Spleen (tissue), 11 donors: ENCODE results near the gene CARMIL3. TPM values are rescaled to one million over a fixed set of nuclear protein-coding genes. Genes with fewer than 3 reads are reported as not detected.
A peak's percentile ranks its signal among the peaks of the same experiment; 100 is the strongest.

Experiments
- DNase-seq: peaks from one replicate; pipeline ENCODE4 v3.0.0-alpha.2; 2020
- H3K27ac ChIP-seq, 8 donors: fragments of 200-600 bp; sonication (generic) in 7 of 8; 1 replicate in 4 of 8; 2 replicates in 4 of 8; pipeline versions ENCODE4 v1.5.0 to v1.8.0; 2016 to 2021; ENCODE audit warnings: inconsistent platforms in 4 of 8, mild to moderate bottlenecking in 4 of 8, moderate library complexity in 1 of 8
- H3K27me3 ChIP-seq, 7 donors: fragments of 200-600 bp; sonication (generic) in 6 of 7; replicated peaks in 1 of 7; 1 replicate in 4 of 7; 2 replicates in 3 of 7; pipeline versions ENCODE4 v1.5.0 to v1.8.0; 2016 to 2021; ENCODE audit warnings: inconsistent platforms in 3 of 7, mild to moderate bottlenecking in 1 of 7
- H3K36me3 ChIP-seq, 6 donors: fragments of 200-600 bp; sonication (generic) in 5 of 6; 1 replicate in 4 of 6; 2 replicates in 2 of 6; pipeline versions ENCODE4 v1.5.0 to v1.8.0; 2016 to 2021; ENCODE audit warnings: inconsistent platforms in 2 of 6
- H3K4me1 ChIP-seq, 6 donors: fragments of 200-600 bp; sonication (generic) in 5 of 6; 1 replicate in 3 of 6; 2 replicates in 3 of 6; pipeline versions ENCODE4 v1.5.0 to v1.8.0; 2016 to 2021; ENCODE audit warnings: inconsistent platforms in 3 of 6
- H3K4me3 ChIP-seq, 8 donors: fragments of 200-600 bp; sonication (generic) in 7 of 8; 1 replicate in 4 of 8; 2 replicates in 4 of 8; pipeline versions ENCODE4 v1.5.0 to v1.8.0; 2016 to 2021; ENCODE audit warnings: inconsistent platforms in 4 of 8, mild to moderate bottlenecking in 4 of 8, moderate library complexity in 2 of 8
- H3K9me3 ChIP-seq, 8 donors: fragments of 200-600 bp; sonication (generic) in 7 of 8; 1 replicate in 4 of 8; 2 replicates in 4 of 8; pipeline versions ENCODE4 v1.5.0 to v1.8.0; 2016 to 2021; ENCODE audit warnings: inconsistent platforms in 4 of 8
- POLR2A ChIP-seq, 3 donors: fragments of 450-650 bp; IDR thresholded peaks; one replicate each; pipeline ENCODE4 v1.5.1; 2017; ENCODE audit warnings: antibody characterized with exemption in 3 of 3, mild to moderate bottlenecking in 1 of 3
- POLR2AphosphoS5 ChIP-seq, 3 donors: sonication (generic); formaldehyde crosslinking; IDR thresholded peaks; one replicate each; pipeline ENCODE4 v1.5.1; 2017; ENCODE audit warnings: antibody characterized with exemption in 3 of 3
- WGBS, 5 donors: extraction: QIAGEN DNeasy Blood & Tissue Kit in 3 of 5; methylation state at CpG; one replicate each; pipeline versions ENCODE4 v1.1.5 to v1.1.7; 2013 to 2018; 5-methylcytosine and 5-hydroxymethylcytosine counted together
- intact Hi-C: fragments of 100-400 bp; cut with DNase I; formaldehyde crosslinking; loops from one replicate; pipeline ENCODE4 v1.15.0; 2023; ENCODE audit warnings: low total_unique reads
- polyA plus RNA-seq, 3 donors: library from polyadenylated mRNA; stranded (reverse); fragments of 200-250 nt; gene quantifications; one replicate each; pipeline ENCODE4 v1.2.1, GENCODE V29; 2013
- total RNA-seq, 7 donors: library from RNA; depleted of rRNA in 3 of 7; stranded (reverse); fragments of >200 nt in 3 of 7; fragmentation: NEBNext Ultra II Directional in 4 of 7; extraction: Animal tissue kit (Norgen Biotek cat#: 25700) in 4 of 7; gene quantifications; one replicate each; pipeline versions ENCODE4 v1.1.0 to v1.2.1, GENCODE V29; 2016 to 2021
- TF ChIP-seq, protein P1 (sequence below), 11 experiments: fragments of 200-600 bp in 7 of 11; fragments of 450-650 bp in 4 of 11; sonication (generic) in 4 of 11; IDR thresholded peaks in 8 of 11; conservative IDR thresholded peaks in 3 of 11; 1 replicate in 7 of 11; 2 replicates in 4 of 11; pipeline versions ENCODE4 v1.4.0 to v1.8.0; 2016 to 2021; ENCODE audit warnings: antibody characterized with exemption in 11 of 11, inconsistent platforms in 4 of 11, mild to moderate bottlenecking in 1 of 11
- donor health status: healthy with polysubstance abuse.
- donor health status: DM: no; HTN: no; CAD: no; lungs with moderate emphysema.
- donor health status: DM: no; HTN: no; CAD: no.
- donor health status: Bipolar disorder and iron deficiency.
- donor health status: healthy.
- donor health status: DM: no; HTN: no; CAD: no.
- donor health status: DM: yes; HTN: yes; CAD: no.

The CARMIL3 gene
- total and polyA plus RNA-seq, 10 donors: 0.39 to 3.2 (median 1.4) TPM

DNA sequence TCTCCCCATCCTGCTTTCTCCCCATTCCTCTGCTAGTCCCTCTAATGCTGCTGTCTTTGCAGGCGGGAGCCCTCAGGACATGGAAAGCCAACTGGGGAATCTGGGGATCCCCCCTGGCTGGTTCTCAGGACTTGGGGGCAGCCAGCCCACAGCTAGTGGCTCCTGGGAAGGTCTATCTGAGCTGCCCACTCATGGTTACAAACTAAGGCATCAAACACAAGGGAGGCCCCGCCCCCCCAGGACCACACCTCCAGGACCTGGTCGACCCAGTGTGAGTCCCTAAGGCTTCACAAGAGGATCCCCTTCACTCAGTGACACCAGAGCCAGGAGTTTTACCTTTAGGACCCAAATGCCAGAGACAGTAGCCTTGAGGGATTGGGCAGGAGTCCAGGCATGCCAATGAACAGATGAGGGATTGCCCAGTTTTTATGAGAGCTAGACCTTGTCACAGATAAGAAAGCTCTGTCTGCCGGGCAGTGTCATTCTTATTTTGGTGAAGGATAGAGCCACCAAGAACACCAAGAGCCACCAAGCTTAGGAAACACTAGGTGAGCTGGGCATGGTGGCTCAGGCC, 11.5 kb downstream of the CARMIL3 start:
- DNase-seq: peak; percentile 35
- WGBS, 5 donors: 77 to 88% (median 79%) methylated on average over 4 of the region's 4 CpGs
- TF ChIP-seq, protein P1, sequence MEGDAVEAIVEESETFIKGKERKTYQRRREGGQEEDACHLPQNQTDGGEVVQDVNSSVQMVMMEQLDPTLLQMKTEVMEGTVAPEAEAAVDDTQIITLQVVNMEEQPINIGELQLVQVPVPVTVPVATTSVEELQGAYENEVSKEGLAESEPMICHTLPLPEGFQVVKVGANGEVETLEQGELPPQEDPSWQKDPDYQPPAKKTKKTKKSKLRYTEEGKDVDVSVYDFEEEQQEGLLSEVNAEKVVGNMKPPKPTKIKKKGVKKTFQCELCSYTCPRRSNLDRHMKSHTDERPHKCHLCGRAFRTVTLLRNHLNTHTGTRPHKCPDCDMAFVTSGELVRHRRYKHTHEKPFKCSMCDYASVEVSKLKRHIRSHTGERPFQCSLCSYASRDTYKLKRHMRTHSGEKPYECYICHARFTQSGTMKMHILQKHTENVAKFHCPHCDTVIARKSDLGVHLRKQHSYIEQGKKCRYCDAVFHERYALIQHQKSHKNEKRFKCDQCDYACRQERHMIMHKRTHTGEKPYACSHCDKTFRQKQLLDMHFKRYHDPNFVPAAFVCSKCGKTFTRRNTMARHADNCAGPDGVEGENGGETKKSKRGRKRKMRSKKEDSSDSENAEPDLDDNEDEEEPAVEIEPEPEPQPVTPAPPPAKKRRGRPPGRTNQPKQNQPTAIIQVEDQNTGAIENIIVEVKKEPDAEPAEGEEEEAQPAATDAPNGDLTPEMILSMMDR (IDR thresholded peaks at IDR 0.05 in 8 of 11, conservative IDR thresholded peaks at IDR 0.05 in 3 of 11): no peak
- no peak for TF ChIP-seq POLR2A (IDR thresholded peaks at IDR 0.05)
- TF ChIP-seq POLR2AphosphoS5 (IDR thresholded peaks at IDR 0.05): no peak
- H3K9me3 ChIP-seq: no peaks in the 10 kb centered on the region
- H3K4me1 ChIP-seq: peaks cover 0 to 5% (median 0%) of the 10 kb centered on the region in 6 donors
- intact Hi-C loops: no loop called here
- H3K27me3 ChIP-seq: no peaks in the 10 kb centered on the region
- H3K36me3 ChIP-seq: no peaks in the 10 kb centered on the region
- no peak overlapping the region for H3K4me3 ChIP-seq
- no peak overlapping the region for H3K27ac ChIP-seq

DNA sequence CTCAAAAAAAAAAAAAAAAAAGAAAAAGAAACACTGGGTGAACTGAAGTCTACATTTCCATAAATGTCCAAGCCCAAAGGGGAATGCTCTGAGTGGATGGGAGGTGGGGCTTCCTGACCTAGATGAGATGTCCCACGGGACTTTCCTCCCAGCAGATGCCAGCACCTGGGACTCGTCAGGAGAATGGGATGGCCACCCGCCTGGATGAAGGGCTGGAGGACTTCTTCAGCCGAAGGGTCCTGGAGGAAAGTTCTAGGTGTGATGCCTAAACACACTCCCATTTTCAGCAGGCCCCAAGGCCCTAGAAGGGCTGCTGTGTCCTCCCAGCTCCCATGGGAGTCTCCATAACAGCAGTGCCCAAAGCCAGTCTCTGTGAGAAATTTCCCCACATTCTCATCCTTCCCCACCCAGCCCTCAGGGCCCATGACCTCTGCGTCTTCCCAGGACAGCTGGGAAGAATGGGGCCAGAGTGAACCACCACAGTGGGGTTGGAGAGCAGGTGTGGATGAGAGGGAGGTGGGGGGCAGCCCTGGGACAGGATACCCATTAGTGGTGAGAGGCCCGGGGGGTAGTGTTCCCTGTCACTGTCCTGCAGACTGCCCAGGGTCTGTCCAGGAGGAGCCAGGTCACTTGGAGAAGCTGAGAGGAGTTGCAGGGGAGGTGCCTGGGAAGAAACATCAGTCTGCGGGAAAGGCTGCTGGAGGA, 12.4 kb downstream of the CARMIL3 start:
- no peak overlapping the region for H3K4me3 ChIP-seq
- TF ChIP-seq, protein P1 (IDR thresholded peaks at IDR 0.05 in 8 of 11, conservative IDR thresholded peaks at IDR 0.05 in 3 of 11): no peak
- no peak for TF ChIP-seq POLR2A (IDR thresholded peaks at IDR 0.05)
- no peak for TF ChIP-seq POLR2AphosphoS5 (IDR thresholded peaks at IDR 0.05)
- no peaks in the 10 kb centered on the region for H3K9me3 ChIP-seq
- 81 to 90% (median 85%) methylated on average over 7 of the region's 7 CpGs for WGBS, 5 donors
- H3K27me3 ChIP-seq: no peaks in the 10 kb centered on the region
- no peak overlapping the region for H3K27ac ChIP-seq
- H3K36me3 ChIP-seq: no peaks in the 10 kb centered on the region
- intact Hi-C loops: no loop called here
- no peak for DNase-seq
- no peaks in the 10 kb centered on the region for H3K4me1 ChIP-seq

DNA sequence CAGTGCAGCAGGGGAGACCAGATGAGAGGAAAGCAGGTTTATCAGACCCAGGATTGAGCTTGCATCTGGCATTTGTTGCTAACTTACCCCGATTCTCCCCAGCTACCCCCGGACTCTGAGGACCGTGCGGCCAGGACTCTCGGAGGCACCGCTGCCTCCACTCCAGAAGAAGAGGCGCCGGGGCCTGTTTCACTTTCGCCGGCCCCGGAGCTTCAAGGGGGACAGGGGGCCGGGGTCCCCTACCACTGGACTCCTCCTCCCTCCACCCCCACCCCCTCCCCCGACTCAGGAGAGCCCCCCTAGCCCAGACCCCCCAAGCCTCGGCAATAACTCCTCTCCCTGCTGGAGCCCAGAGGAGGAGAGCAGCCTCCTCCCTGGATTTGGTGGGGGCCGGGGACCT, 13.0 kb downstream of the CARMIL3 start:
- Histone ChIP-seq H3K4me3 (no peak overlapping the region), H3K9me3 (no peaks in the 10 kb centered on the region), H3K27ac (no peak overlapping the region), H3K36me3 (no peaks in the 10 kb centered on the region), H3K4me1 (no peaks in the 10 kb centered on the region), H3K27me3 (no peaks in the 10 kb centered on the region)
- TF ChIP-seq POLR2A (IDR thresholded peaks at IDR 0.05): no peak
- TF ChIP-seq POLR2AphosphoS5 (IDR thresholded peaks at IDR 0.05): no peak
- TF ChIP-seq, protein P1 (IDR thresholded peaks at IDR 0.05 in 8 of 11, conservative IDR thresholded peaks at IDR 0.05 in 3 of 11): no peak
- 82 to 93% (median 85%) methylated on average over 13 to 15 of the region's 15 CpGs for WGBS, 5 donors
- no peak for DNase-seq
- intact Hi-C loops: no loop called here

DNA sequence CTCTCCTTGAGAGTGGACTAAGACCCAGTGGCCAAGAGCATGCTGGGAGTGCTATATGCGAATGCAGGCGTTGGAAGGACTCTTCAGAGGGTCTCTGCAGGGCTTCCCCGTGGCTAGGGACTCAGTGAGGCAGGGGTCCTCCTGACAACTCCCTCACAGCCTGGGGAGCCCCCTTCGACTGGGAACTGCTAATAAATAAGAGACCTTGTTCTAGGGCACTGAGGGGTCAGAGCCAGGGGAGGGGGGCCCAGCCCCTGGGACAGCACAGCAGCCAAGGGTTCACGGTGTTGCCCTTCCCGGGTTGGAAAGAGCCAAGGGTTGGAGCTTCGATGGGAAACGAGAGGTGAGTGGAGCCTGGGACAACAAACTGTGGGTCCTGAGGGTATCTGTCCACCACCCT, 13.6 kb downstream of the CARMIL3 start:
- Histone ChIP-seq H3K4me1 (peaks cover 0 to 5% (median 0%) of the 10 kb centered on the region in 6 donors), H3K9me3 (no peaks in the 10 kb centered on the region), H3K27me3 (no peaks in the 10 kb centered on the region), H3K4me3 (no peak overlapping the region), H3K27ac (no peak overlapping the region), H3K36me3 (no peaks in the 10 kb centered on the region)
- intact Hi-C loops: no loop called here
- TF ChIP-seq POLR2AphosphoS5 (IDR thresholded peaks at IDR 0.05): no peak
- TF ChIP-seq POLR2A (IDR thresholded peaks at IDR 0.05): no peak
- TF ChIP-seq, protein P1 (IDR thresholded peaks at IDR 0.05 in 8 of 11, conservative IDR thresholded peaks at IDR 0.05 in 3 of 11): no peak
- 71 to 85% (median 78%) methylated on average over 8 of the region's 8 CpGs for WGBS, 5 donors
- no peak for DNase-seq
